ENCODE results near the gene MVP. TPM values are rescaled to one million over a fixed set of nuclear protein-coding genes. Genes with fewer than 3 reads are reported as not detected.

The MVP gene
- total and polyA plus RNA-seq, 2 donors (not counting 1 experiment from before 2014, with no cell fraction given): 109 to 121 TPM

DNA sequence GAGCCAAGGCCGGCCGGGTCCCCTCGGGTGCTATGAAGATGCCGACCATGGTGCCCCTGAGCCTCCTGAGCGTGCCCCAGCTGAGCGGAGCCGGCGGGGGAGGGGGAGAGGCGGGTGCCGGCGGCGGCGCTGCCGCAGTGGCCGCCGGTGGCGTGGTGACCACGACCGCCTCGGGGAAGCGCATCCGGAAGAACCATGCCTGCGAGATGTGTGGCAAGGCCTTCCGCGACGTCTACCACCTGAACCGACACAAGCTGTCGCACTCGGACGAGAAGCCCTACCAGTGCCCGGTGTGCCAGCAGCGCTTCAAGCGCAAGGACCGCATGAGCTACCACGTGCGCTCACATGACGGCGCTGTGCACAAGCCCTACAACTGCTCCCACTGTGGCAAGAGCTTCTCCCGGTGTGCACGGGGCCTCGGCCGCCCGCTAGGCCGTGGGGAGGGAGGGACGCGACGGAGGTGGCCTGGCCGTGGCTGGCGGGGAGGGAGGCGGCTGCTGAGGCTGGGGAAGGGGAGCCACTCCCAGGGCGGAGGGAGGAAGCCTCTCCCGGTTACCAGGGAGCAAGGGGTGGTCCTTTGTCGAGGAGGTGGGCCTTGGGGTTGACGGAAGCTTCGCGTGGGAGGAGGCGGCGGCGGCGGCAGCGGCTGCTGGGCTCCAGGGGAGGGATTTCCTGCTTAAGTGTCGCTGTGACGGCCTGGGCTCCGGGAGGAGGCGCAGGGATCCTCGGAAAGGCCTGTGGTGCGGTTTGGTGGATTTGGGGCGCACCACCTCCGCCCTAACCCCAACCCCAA is 12.6 kb upstream of the MVP start:
- Histone ChIP-seq H3K4me3 (ENCODE audit: control extremely low read depth in 1 of 5, extremely low read depth in 1 of 5, insufficient read depth in 1 of 5, low read depth in 2 of 5, low read length in 4 of 5) (peak overlapping the region; percentile 32 to 68 (median 51)), H3K9me3 (ENCODE audit: control extremely low read depth in 1 of 3, control insufficient read depth in 2 of 3, insufficient read depth in 1 of 3, low read length in 2 of 3) (peaks cover 0 to 5% (median 0%) of the 10 kb centered on the region in 3 donors), H3K27me3 (replicated peaks in 1 of 4; ENCODE audit: control extremely low read depth in 1 of 4, control insufficient read depth in 3 of 4, insufficient read depth in 4 of 4, low read length in 3 of 4) (peaks cover 0 to 13% (median 5%) of the 10 kb centered on the region in 4 experiments), H2AFZ (ENCODE audit: insufficient read depth, low read depth, low read length, poor library complexity, severe bottlenecking) (peak overlapping the region; percentile 62), H4K20me1 (ENCODE audit: control insufficient read depth, insufficient read depth, low read length, poor library complexity, severe bottlenecking) (peaks cover 39% of the 10 kb centered on the region), H3K9ac (ENCODE audit: low read length) (peak overlapping the region; percentile 63), H3K79me2 (ENCODE audit: control insufficient read depth, insufficient read depth, low read length) (peaks cover 37% of the 10 kb centered on the region), H3K27ac (ENCODE audit: low read length in 2 of 2) (peak overlapping the region; percentile 68 to 89), H3K4me2 (replicated peaks; ENCODE audit: low read depth, low read length, poor library complexity, severe bottlenecking) (peak overlapping the region; percentile 99), H3K4me1 (ENCODE audit: control insufficient read depth in 2 of 2, insufficient read depth in 2 of 2, low read length in 2 of 2) (peaks cover 63 to 69% of the 10 kb centered on the region in 2 donors), H3K36me3 (replicated peaks in 1 of 2; ENCODE audit: control extremely low read depth in 1 of 2, control insufficient read depth in 1 of 2, extremely low read depth in 1 of 2, insufficient read depth in 2 of 2, low read length in 1 of 2) (peaks cover 2 to 18% of the 10 kb centered on the region in 2 experiments)
- ATAC-seq (ENCODE audit: low read depth) (peak; percentile 21), DNase-seq (peak; percentile 94)
- Mint-ChIP-seq H3K9me3 (ENCODE audit: insufficient read depth) (no peaks in the 10 kb centered on the region), H3K4me1 (peaks cover 60% of the 10 kb centered on the region), H3K27ac (peak overlapping the region; percentile 94), H3K4me3 (peak overlapping the region; percentile 93), H3K27me3 (no peaks in the 10 kb centered on the region)
- under 1% methylated on average over 59 of the region's 69 CpGs for WGBS (ENCODE audit: insufficient coverage)
- ChIA-PET CTCF (interaction anchor here (0.7 to 3.8 kb wide), 21 partner anchors 11 to 224 kb away, joined by 3 to 66 read pairs (median 4); partner anchors contain the start of genes C16orf54, KIF22, MVP and PAGR1), POLR2A (interaction anchor here (0.7 to 2.8 kb wide), 10 partner anchors 9 to 258 kb away, joined by 3 to 31 read pairs (median 6); partner anchors contain the start of genes ALDOA, KCTD13, KIF22 and PAGR1)
- intact Hi-C loops (cut with micrococcal nuclease): loop anchor here (1.0 to 5.0 kb wide), 3 partner anchors 41 to 198 kb away; no protein-coding TSS in a partner anchor
- TF ChIP-seq, protein P1, sequence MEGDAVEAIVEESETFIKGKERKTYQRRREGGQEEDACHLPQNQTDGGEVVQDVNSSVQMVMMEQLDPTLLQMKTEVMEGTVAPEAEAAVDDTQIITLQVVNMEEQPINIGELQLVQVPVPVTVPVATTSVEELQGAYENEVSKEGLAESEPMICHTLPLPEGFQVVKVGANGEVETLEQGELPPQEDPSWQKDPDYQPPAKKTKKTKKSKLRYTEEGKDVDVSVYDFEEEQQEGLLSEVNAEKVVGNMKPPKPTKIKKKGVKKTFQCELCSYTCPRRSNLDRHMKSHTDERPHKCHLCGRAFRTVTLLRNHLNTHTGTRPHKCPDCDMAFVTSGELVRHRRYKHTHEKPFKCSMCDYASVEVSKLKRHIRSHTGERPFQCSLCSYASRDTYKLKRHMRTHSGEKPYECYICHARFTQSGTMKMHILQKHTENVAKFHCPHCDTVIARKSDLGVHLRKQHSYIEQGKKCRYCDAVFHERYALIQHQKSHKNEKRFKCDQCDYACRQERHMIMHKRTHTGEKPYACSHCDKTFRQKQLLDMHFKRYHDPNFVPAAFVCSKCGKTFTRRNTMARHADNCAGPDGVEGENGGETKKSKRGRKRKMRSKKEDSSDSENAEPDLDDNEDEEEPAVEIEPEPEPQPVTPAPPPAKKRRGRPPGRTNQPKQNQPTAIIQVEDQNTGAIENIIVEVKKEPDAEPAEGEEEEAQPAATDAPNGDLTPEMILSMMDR (IDR thresholded peaks at IDR 0.05): peak; percentile 41
- no peak for TF ChIP-seq EZH2 (IDR thresholded peaks at IDR 0.05; ENCODE audit: borderline replicate concordance, insufficient read depth, low read depth, low read length, poor library complexity, severe bottlenecking)

Data from B cell (primary cell).